HepG2 (cell line): Measurements from ENCODE around the gene GRIN3A. TPM values are rescaled to one million over a fixed set of nuclear protein-coding genes. Genes with fewer than 3 reads are reported as not detected.

ENCODE experiments used
- ATAC-seq: fragments of 200-7000 bp; cut with Tn5 transposase; 3 replicates; pipeline ENCODE4 v1.9.1; 2020; ENCODE audit warnings: mild to moderate bottlenecking, moderate library complexity
- BruUV-seq: library from RNA; stranded (reverse); fragments of 400-500 nt; replicated peaks from 2 replicates; lab custom pipeline; 2021; lab: Mats Ljungman, UMichigan
- CTCF ChIA-PET: fragments of 300-600 bp; formaldehyde crosslinking; extraction: SDS; loops from one replicate; lab custom pipeline; 2021; ENCODE audit warnings: low total read pairs, inconsistent platforms, low intra/inter-chr PET ratio; lab: Yijun Ruan, JAX
- POLR2A ChIA-PET: fragments of 350-600 bp; sonication (Branson Sonifier 250); formaldehyde crosslinking; loops from one replicate; lab custom pipeline; 2020; ENCODE audit warnings: antibody characterized with exemption, inconsistent platforms; lab: Yijun Ruan, JAX
- DNase-seq: peaks from one replicate; pipeline ENCODE4 v3.0.0-alpha.2; 2015; ENCODE audit warnings: low spot score
- FAIRE-seq: peaks from 3 replicates; lab custom pipeline; 2011; peaks lifted over from hg19 to GRCh38; lab: Jason Lieb, UNC
- H2AFZ ChIP-seq: one replicate; pipeline ENCODE4 v1.6.1; 2011; ENCODE audit warnings: low read length, inconsistent platforms
- H3K27ac ChIP-seq: fragments of 300-600 bp; 3 replicates; pipeline ENCODE4 v1.8.0; 2011; ENCODE audit warnings: mixed run types, mild to moderate bottlenecking, mixed read lengths, low read length, inconsistent platforms; ENCODE audit not compliant: insufficient read depth; ENCODE audit errors: extremely low read length
- H3K27me3 ChIP-seq, 2 experiments: fragments of 200-600 bp in 1 of 2; 2 replicates in 1 of 2; 3 replicates in 1 of 2; pipeline versions ENCODE4 v1.6.0 to v1.8.0; 2011; ENCODE audit warnings: low read length in 2 of 2, mild to moderate bottlenecking in 2 of 2, moderate library complexity in 2 of 2, inconsistent platforms in 1 of 2; ENCODE audit not compliant: insufficient read depth in 2 of 2, control insufficient read depth in 1 of 2
- H3K36me3 ChIP-seq, 2 experiments: fragments of 200-600 bp in 1 of 2; replicated peaks in 1 of 2; 2 replicates in 1 of 2; 3 replicates in 1 of 2; pipeline versions ENCODE4 v1.5.1 to v1.8.0; 2011; ENCODE audit warnings: low read length in 2 of 2, inconsistent platforms in 1 of 2; ENCODE audit not compliant: insufficient read depth in 2 of 2, control insufficient read depth in 1 of 2
- H3K4me1 ChIP-seq: 2 replicates; pipeline ENCODE4 v1.5.1; 2012; ENCODE audit warnings: low read length, inconsistent platforms; ENCODE audit not compliant: insufficient read depth
- H3K4me2 ChIP-seq: 2 replicates; pipeline ENCODE4 v1.6.0; 2011; ENCODE audit warnings: low read depth, low read length, inconsistent platforms
- H3K4me3 ChIP-seq, 3 experiments: fragments of 200-600 bp in 1 of 3; sonication (generic), shearing (Covaris generic) in 1 of 3; replicated peaks in 1 of 3; 2 replicates each; pipeline ENCODE4 v1.5.1; 2011 to 2016; ENCODE audit warnings: low read length in 3 of 3, inconsistent platforms in 2 of 3, low read depth in 2 of 3, mild to moderate bottlenecking in 2 of 3, control low read depth in 1 of 3, mixed read lengths in 1 of 3; ENCODE audit not compliant: insufficient read depth in 1 of 3
- H3K79me2 ChIP-seq: one replicate; pipeline ENCODE4 v1.6.1; 2011; ENCODE audit warnings: low read length, inconsistent platforms; ENCODE audit not compliant: insufficient read depth
- H3K9ac ChIP-seq: 2 replicates; pipeline ENCODE4 v1.6.0; 2011; ENCODE audit warnings: mild to moderate bottlenecking, low read depth, low read length, inconsistent platforms; ENCODE audit not compliant: insufficient read depth
- H3K9me3 ChIP-seq: 2 replicates; pipeline ENCODE4 v1.5.1; 2012; ENCODE audit warnings: mild to moderate bottlenecking, low read length
- H4K20me1 ChIP-seq: 2 replicates; pipeline ENCODE4 v1.6.0; 2011; ENCODE audit warnings: inconsistent platforms, mild to moderate bottlenecking, low read length, moderate library complexity; ENCODE audit not compliant: insufficient read depth
- HMG20B ChIP-seq: conservative IDR thresholded peaks from 2 replicates; pipeline ENCODE4 v1.6.1; 2016; ENCODE audit warnings: missing genetic modification reagents, missing compliant biosample characterization
- KMT2A ChIP-seq: sonication (generic); formaldehyde crosslinking; IDR thresholded peaks from 2 replicates; pipeline ENCODE4 v1.4.0; 2020; ENCODE audit warnings: missing genetic modification reagents
- PBX2 ChIP-seq: IDR thresholded peaks from 2 replicates; pipeline ENCODE4 v1.6.1; 2016; ENCODE audit warnings: control low read depth
- WGBS: methylation state at CpG from one replicate; pipeline ENCODE4 v1.1.6; 2017; ENCODE audit warnings: low lambda C conversion rate; 5-methylcytosine and 5-hydroxymethylcytosine counted together
- in situ Hi-C: cut with HindIII; loops from 2 replicates; pipeline ENCODE4 v1.10.0; 2017; ENCODE audit warnings: low pct_unique_long_range_greater_than_20kb; ENCODE audit not compliant: extremely low pct_ligation_motif_present
- intact Hi-C: fragments of 100-400 bp; cut with micrococcal nuclease; formaldehyde crosslinking; loops from one replicate; pipeline ENCODE4 v1.10.0; 2022; ENCODE audit not compliant: unreplicated experiment
- polyA plus RNA-seq, 8 experiments: library from polyadenylated mRNA; depleted of rRNA in 3 of 8; stranded (reverse) in 7 of 8; unstranded in 1 of 8; fragments of >200 nt; fragmentation: Illumina TruSeq in 4 of 8; extraction: Trizol in 4 of 8; gene quantifications; 2 replicates each; pipeline versions ENCODE4 v1.2.1 to v1.2.3, GENCODE V29; 2011 to 2016; ENCODE audit warnings: low read depth in 4 of 8, missing spikeins in 1 of 8, mixed read lengths in 1 of 8; ENCODE audit not compliant: insufficient read depth in 1 of 8
- total RNA-seq, 5 experiments: library from RNA; depleted of rRNA; stranded (reverse); fragments of >200 nt; fragmentation: Illumina TruSeq; extraction: Trizol; gene quantifications; 2 replicates each; pipeline ENCODE4 v1.2.3, GENCODE V29; 2016; ENCODE audit warnings: low read depth in 1 of 5

GRIN3A gene
- total and polyA plus RNA-seq, 2 of the 13 experiments (the other 11 are each of a cell fraction or from before 2014, with no cell fraction given): not detected

GRCh38 chr9:101585740-101586139 is 152.7 kb downstream of the GRIN3A start:
- DNase-seq (no peak), FAIRE-seq (no peak), ATAC-seq (no peak)
- ChIA-PET CTCF (no interaction called here), POLR2A (no interaction called here)
- no peaks in the 10 kb centered on the region for H3K79me2 ChIP-seq
- intact Hi-C loops (no loop called here), in situ Hi-C loops (no loop called here)
- no peak overlapping the region for H3K4me3 ChIP-seq
- no peak overlapping the region for H3K4me2 ChIP-seq
- no peak overlapping the region for H3K9ac ChIP-seq
- no peaks in the 10 kb centered on the region for H3K4me1 ChIP-seq
- H3K9me3 ChIP-seq: no peaks in the 10 kb centered on the region
- no peaks in the 10 kb centered on the region for H4K20me1 ChIP-seq
- H3K27ac ChIP-seq: no peak overlapping the region
- BruUV-seq: no TSS peak
- 14% methylated on average over 3 of the region's 3 CpGs for WGBS
- H3K27me3 ChIP-seq: no peaks in the 10 kb centered on the region
- H3K36me3 ChIP-seq: no peaks in the 10 kb centered on the region
- no peak overlapping the region for H2AFZ ChIP-seq
- no peak for TF ChIP-seq HMG20B (CRISPR knock-in tag)

DNA sequence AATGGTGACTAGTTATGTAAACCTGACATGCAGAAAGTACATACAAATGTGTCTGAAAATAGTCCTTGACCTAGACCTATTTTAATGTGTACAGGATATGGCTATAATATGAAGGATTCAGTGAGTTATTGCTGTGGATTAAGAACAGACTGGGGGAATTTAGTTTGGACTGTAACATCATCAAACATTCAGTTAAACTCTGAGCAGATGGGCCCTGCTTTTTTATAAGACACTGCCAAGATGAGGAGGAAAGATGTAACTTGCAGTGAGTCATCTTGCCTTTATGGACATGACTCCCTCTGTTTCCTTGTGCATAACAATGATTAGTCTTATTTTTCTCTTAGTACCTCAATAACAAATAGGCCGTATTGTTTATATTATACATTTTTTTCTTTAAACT is 155.9 kb downstream of the GRIN3A start:
- Histone ChIP-seq H3K9me3 (no peaks in the 10 kb centered on the region), H3K4me3 (no peak overlapping the region), H3K27me3 (no peaks in the 10 kb centered on the region), H3K36me3 (no peaks in the 10 kb centered on the region), H3K4me1 (no peaks in the 10 kb centered on the region), H3K9ac (no peak overlapping the region), H3K79me2 (no peaks in the 10 kb centered on the region), H2AFZ (no peak overlapping the region), H4K20me1 (no peaks in the 10 kb centered on the region), H3K4me2 (no peak overlapping the region), H3K27ac (no peak overlapping the region)
- TF ChIP-seq KMT2A (CRISPR knock-in tag) (no peak), PBX2 (CRISPR knock-in tag) (no peak)
- 25% methylated on average over 1 of the region's 1 CpG for WGBS
- CTCF ChIA-PET: no interaction called here
- POLR2A ChIA-PET: no interaction called here
- DNase-seq: no peak
- in situ Hi-C loops (no loop called here), intact Hi-C loops (no loop called here)
- FAIRE-seq: no peak
- ATAC-seq: no peak
- BruUV-seq: no TSS peak
